NCI-H1092 (cell line): ENCODE data around the gene MPP7.

ENCODE experiments used
- DNase-seq: peaks from one replicate; lab custom pipeline; 2025; lab: John Stamatoyannopoulos, UW

Gene MPP7

GRCh38 chr10:28269842-28270456 lies 32.9 kb downstream of the MPP7 start:
- DNase-seq = no peak

- DNase-seq = no peak
These were observed 36.2 kb downstream of the MPP7 start for GRCh38 chr10:28266449-28267224.

GRCh38 chr10:28263136-28263857 lies 39.6 kb downstream of the MPP7 start:
- DNase-seq = no peak

- DNase-seq = no peak
These were observed 46.1 kb downstream of the MPP7 start for GRCh38 chr10:28256776-28257175.

GRCh38 chr10:28254290-28254985 lies 48.4 kb downstream of the MPP7 start:
- DNase-seq = no peak

GRCh38 chr10:28253169-28253785 lies 49.6 kb downstream of the MPP7 start:
- DNase-seq = no peak
